Stimulated activated CD4-positive, alpha-beta T cell treated with anti-CD3 and anti-CD28 coated beads, Interleukin-15, amount 100 ng/mL, for 48 hours (primary cell): Measurements from ENCODE around the gene DNAH2.

Source experiments
- DNase-seq, 2 donors: peaks; one replicate each; pipeline ENCODE4 v3.0.0-alpha.2; 2020; ENCODE audit warnings: low read depth in 2 of 2

Gene DNAH2

GRCh38 chr17:7864995-7865650 is 147.6 kb downstream of the DNAH2 start:
- no peak for DNase-seq

DNA sequence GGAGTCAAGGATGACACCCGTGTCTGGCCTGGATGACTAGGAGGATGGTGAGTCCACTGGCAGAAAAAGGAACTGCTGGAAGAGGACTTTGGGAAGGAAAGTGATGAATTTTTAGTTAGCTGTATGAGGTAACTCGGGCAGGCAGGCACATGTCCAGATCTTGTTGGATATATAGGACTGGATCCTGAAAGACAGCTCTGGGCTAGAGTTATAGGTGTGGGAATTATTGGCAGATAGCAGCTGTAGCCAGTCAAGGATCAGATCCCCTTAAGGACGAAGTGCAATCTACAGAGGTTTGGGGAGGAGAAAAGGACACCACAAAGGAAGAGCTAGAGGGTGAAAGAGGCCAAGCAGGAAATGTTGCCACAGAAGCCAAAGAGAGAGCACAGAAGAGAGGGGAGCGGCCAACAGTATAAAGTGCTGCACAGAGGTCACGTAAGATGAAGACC is 150.4 kb downstream of the DNAH2 start:
- no peak for DNase-seq

DNA sequence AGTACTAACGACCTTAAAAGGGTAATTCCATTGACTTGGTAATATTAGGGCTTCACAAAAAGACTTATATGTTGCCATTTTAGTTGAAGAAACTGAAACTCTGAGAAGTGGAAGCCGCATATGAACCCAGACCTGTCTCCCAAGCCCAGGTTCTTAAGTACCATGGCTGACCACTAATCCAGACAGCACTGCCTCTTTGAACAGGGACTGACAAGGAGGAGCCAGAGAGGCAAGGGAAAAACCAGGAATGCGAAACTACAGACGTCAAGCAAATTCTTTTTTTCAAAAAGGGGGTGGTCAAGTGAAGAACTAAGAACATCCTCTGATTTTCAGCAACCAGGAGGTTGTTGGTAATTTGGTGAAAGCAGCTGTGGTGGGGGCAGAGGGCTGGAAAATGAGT is 155.5 kb downstream of the DNAH2 start:
- DNase-seq: no peak

DNA sequence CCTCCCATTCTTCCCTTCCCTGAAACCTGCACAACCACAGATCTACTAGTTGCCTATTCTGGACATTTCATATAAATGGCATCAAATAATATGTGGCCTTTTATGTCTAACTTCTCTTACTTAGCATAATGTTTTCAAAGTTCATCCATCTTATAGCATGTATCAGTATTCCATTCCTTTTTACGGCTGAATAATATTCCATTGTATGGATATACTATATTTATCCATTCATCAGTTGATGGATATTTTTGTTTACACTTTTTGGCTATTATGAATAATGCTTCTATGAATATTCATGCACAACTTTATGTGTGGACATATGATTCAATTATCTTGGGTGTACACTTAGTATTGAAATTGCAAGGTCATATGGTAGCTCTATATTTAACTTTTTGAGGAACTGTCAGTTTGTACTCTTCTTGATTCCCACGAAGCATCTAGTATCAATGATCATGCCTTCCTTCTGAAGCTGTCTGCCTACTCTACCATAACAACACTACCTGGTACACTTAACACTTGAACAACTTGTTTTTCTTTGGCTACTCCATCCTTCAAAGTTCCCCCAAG is 158.3 kb downstream of the DNAH2 start:
- DNase-seq: no peak

DNA sequence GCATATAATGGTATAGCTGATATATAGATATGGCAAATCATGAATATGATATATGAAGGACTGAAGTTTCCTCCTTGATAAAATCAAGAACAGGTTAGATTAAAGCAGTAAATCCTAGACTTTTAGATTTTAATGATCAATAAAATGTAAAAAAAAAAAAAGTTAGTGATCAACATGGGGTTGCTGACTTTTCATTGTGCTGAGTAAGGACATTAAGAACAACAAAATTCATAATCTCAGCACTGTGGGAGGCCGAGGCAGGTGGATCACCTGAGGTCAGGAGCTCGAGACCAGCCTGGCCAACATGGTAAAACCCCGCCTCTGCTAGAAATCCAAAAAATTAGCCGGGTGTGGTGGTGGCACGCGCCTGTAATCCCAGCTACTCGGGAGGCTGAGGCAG is 160.7 kb downstream of the DNAH2 start:
- no peak for DNase-seq

DNA sequence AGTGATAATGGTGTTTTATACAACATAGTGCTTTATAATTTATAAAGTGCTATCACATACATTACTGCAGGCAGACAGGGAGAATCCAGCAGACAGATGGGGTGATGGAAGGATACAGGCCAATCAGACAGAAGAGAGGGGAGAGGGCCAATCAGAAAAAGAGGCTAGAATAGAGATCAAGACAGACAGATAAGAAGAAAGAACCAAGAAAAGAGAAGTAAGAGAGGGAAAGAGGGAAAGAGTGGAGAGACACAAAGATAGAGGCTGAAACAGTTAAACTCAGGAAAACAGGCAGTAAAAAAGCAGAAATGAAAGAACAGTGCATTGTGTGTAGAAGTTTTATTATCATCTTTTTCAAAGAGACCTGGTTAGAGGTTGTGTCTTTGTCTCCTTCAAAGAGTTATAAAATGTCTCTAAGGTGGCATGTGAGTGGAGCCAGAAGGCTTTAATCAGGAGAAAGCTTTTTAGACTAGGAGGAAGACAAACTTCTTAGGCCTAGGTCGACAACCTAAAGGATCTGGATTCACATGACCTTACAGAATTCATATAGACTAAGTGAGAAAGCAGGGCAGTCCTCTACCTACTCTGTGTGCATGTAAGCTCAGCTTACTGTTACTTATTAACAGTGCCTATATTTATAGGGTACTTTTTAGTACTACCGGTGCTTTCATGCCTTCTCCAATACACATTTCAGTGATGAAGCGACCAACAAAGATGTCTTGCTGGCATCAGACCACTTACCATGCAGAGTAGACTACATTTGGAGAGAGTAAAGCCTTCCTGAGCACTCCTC is 162.7 kb downstream of the DNAH2 start:
- no peak for DNase-seq

GRCh38 chr17:7881276-7882054 is 163.9 kb downstream of the DNAH2 start:
- no peak for DNase-seq

DNA sequence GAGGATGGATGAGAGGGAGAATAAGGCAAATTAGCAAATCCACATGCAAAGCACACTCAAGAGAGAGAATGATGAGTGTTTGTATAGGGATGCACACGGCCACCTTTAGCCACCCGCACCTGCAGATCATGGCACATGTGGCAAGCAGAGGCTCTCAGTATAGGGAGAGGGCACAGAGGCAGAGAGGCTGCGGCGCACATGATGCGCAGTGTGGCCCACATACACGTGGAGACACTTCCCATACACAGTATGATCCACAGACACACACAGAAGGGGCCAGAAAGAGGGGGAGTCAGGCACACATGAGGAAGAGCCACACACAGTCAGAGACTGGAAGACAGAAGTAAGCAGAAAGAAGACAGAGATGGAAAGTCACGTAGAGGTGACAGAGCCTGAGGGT is 164.5 kb downstream of the DNAH2 start:
- DNase-seq: no peak

DNA sequence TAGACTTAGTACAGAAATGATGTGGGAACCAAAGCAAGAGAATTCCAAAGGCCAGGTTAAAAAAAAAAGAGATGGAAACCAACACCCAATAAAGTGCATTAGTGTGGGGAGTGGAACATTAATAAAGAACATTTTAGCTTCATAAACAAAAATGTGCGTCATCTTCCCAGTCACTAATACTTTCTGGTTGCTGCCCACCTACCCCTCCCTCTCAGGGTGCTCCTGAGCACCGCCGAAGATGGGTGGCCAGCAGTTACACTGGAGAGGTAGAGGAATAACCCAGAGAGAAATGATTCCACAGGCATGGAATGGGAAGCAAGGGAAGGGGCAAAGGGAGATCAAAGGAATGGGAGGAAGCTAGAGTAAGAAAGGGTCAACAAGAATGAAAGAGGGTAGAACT is 165.1 kb downstream of the DNAH2 start:
- no peak for DNase-seq
